Measurements from ENCODE around the gene PTPRG. TPM values are rescaled to one million over a fixed set of nuclear protein-coding genes. Genes with fewer than 3 reads are reported as not detected.

Gene PTPRG
- total RNA-seq, 1 donor from 2014 or later: 44.3 TPM

DNA sequence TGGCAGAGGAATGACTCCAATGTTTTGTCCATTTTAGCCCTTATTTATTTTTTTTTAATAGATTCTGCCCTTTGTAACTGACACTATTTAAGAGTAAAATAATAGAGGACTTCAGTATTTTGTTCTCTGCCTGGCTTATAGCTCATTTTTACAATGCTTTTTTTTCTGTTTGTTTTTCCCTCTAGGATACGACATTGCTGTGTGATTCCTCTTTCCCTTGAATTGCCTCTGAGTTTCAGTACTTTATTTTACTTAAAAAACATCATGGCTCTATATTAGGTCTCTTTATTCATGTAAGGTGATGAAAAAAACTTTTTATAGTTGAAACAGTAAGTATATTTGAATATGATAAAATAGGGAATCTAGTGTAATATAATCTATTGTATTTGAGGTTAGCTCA is 179.1 kb downstream of the PTPRG start:
- Mint-ChIP-seq H3K4me1 (ENCODE audit: low read depth) (peaks cover 4% of the 10 kb centered on the region), H3K4me3 (ENCODE audit: low read depth) (no peak overlapping the region), H3K27ac (no peak overlapping the region), H3K36me3 (ENCODE audit: insufficient read depth) (peaks cover 3% of the 10 kb centered on the region), H3K9me3 (ENCODE audit: low read depth) (peaks cover 7% of the 10 kb centered on the region), H3K27me3 (no peaks in the 10 kb centered on the region)
- TF ChIP-seq, protein P1, sequence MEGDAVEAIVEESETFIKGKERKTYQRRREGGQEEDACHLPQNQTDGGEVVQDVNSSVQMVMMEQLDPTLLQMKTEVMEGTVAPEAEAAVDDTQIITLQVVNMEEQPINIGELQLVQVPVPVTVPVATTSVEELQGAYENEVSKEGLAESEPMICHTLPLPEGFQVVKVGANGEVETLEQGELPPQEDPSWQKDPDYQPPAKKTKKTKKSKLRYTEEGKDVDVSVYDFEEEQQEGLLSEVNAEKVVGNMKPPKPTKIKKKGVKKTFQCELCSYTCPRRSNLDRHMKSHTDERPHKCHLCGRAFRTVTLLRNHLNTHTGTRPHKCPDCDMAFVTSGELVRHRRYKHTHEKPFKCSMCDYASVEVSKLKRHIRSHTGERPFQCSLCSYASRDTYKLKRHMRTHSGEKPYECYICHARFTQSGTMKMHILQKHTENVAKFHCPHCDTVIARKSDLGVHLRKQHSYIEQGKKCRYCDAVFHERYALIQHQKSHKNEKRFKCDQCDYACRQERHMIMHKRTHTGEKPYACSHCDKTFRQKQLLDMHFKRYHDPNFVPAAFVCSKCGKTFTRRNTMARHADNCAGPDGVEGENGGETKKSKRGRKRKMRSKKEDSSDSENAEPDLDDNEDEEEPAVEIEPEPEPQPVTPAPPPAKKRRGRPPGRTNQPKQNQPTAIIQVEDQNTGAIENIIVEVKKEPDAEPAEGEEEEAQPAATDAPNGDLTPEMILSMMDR (IDR thresholded peaks at IDR 0.05; ENCODE audit: unreplicated experiment): no peak
- no peak for DNase-seq (ENCODE audit: low spot score, unreplicated experiment)

DNA sequence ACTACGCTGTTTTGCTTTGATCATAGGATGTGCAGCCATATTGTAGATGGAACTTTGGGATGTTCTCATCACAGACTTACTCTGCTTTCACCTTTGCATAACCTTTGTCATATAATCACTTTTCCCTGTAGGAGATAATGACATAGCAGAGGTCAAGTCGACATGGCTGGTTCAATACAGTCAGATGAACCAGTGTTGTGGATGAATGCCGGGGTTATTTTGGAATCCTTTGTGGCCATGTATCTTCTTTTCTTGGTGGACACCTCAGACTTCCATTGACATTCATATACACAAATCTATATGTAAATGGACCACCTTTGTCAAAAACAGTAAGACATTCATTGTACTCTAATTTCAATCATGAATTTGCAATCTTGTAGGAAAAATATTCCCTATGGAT is 180.2 kb downstream of the PTPRG start:
- Mint-ChIP-seq H3K4me3 (ENCODE audit: low read depth) (no peak overlapping the region), H3K27me3 (no peaks in the 10 kb centered on the region), H3K27ac (no peak overlapping the region), H3K4me1 (ENCODE audit: low read depth) (peaks cover 1% of the 10 kb centered on the region), H3K9me3 (ENCODE audit: low read depth) (peaks cover 7% of the 10 kb centered on the region), H3K36me3 (ENCODE audit: insufficient read depth) (peaks cover 4% of the 10 kb centered on the region)
- no peak for DNase-seq (ENCODE audit: low spot score, unreplicated experiment)
- TF ChIP-seq, protein P1 (IDR thresholded peaks at IDR 0.05; ENCODE audit: unreplicated experiment): no peak

- TF ChIP-seq, protein P1 (IDR thresholded peaks at IDR 0.05; ENCODE audit: unreplicated experiment): no peak
Observed at GRCh38 chr3:61742006-61742405, 180.6 kb downstream of the PTPRG start.

GRCh38 chr3:61743067-61743466 is 181.7 kb downstream of the PTPRG start:
- Mint-ChIP-seq H3K27ac (no peak overlapping the region), H3K4me1 (ENCODE audit: low read depth) (peaks cover 1% of the 10 kb centered on the region)

More at GRCh38 chr3:61742006-61742405, 180.6 kb downstream of the PTPRG start:
- no peak overlapping the region for H3K27ac Mint-ChIP-seq
- H3K27me3 Mint-ChIP-seq: no peaks in the 10 kb centered on the region
- H3K4me1 Mint-ChIP-seq (ENCODE audit: low read depth): peaks cover 1% of the 10 kb centered on the region
- H3K36me3 Mint-ChIP-seq (ENCODE audit: insufficient read depth): peaks cover 3% of the 10 kb centered on the region
- no peak overlapping the region for H3K4me3 Mint-ChIP-seq (ENCODE audit: low read depth)
- no peak for DNase-seq (ENCODE audit: low spot score, unreplicated experiment)
- H3K9me3 Mint-ChIP-seq (ENCODE audit: low read depth): peaks cover 5% of the 10 kb centered on the region

DNA sequence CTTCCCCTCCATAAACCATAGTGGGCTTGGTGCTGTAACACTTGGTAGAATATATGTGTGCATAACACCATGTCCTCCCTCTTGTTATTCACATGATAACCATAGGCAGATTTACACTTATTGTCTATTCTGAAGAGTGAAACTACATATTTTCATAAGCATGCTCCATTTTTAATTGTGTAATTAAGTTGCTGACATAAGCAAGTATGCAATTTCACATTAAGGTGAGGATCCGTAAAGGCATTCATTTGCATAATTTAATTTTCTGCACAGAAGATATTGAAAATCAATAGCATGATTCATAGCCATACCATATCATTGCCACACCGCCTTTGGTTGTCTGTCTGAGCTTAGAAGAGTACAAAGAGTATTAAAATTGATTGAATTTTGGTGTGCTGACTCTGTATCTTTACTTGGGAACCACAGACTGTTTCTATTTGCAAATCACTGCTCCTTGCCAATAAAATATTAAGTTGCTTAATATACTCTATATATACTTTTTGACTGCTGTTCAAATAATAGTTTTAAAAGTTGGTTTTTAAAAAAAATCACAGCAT is 182.4 kb downstream of the PTPRG start:
- H3K4me1 Mint-ChIP-seq (ENCODE audit: low read depth): peaks cover 1% of the 10 kb centered on the region
- H3K27me3 Mint-ChIP-seq: no peaks in the 10 kb centered on the region
- no peak overlapping the region for H3K27ac Mint-ChIP-seq
- TF ChIP-seq, protein P1 (IDR thresholded peaks at IDR 0.05; ENCODE audit: unreplicated experiment): no peak
- no peak overlapping the region for H3K4me3 Mint-ChIP-seq (ENCODE audit: low read depth)
- DNase-seq (ENCODE audit: low spot score, unreplicated experiment): no peak
- H3K36me3 Mint-ChIP-seq (ENCODE audit: insufficient read depth): peaks cover 1% of the 10 kb centered on the region
- H3K9me3 Mint-ChIP-seq (ENCODE audit: low read depth): no peaks in the 10 kb centered on the region

More at GRCh38 chr3:61743067-61743466, 181.7 kb downstream of the PTPRG start:
- H3K27me3 Mint-ChIP-seq: no peaks in the 10 kb centered on the region
- DNase-seq (ENCODE audit: low spot score, unreplicated experiment): no peak
- peaks cover 1% of the 10 kb centered on the region for H3K36me3 Mint-ChIP-seq (ENCODE audit: insufficient read depth)
- no peaks in the 10 kb centered on the region for H3K9me3 Mint-ChIP-seq (ENCODE audit: low read depth)
- TF ChIP-seq, protein P1 (IDR thresholded peaks at IDR 0.05; ENCODE audit: unreplicated experiment): no peak
- no peak overlapping the region for H3K4me3 Mint-ChIP-seq (ENCODE audit: low read depth)
